ENCODE data around the gene GATD1. TPM values are rescaled to one million over a fixed set of nuclear protein-coding genes. Genes with fewer than 3 reads are reported as not detected.
A peak's percentile ranks its signal among the peaks of the same experiment; 100 is the strongest.

The GATD1 gene
- total and polyA plus RNA-seq, 10 of the 15 experiments (the other 5 are each of a cell fraction or from before 2014, with no cell fraction given), result 1.2 to 92.6 (median 22.3) TPM

- TF ChIP-seq ZBTB33 (IDR thresholded peaks at IDR 0.05), result no peak
Measured at GRCh38 chr11:794766-795633, 17.7 kb upstream of the GATD1 start (continued).

GRCh38 chr11:794013-794765, 16.9 kb upstream of the GATD1 start:
- Histone ChIP-seq H3K4me3 (no peak overlapping the region), H3K4me1 (ENCODE audit: control insufficient read depth, insufficient read depth, low read length) (peaks cover 20% of the 10 kb centered on the region), H3K9me3 (replicated peaks; ENCODE audit: control insufficient read depth, insufficient read depth, low read length) (no peaks in the 10 kb centered on the region), H3K36me3 (ENCODE audit: control insufficient read depth in 2 of 2, insufficient read depth in 2 of 2, low read length in 1 of 2) (peaks cover 0 to 9% of the 10 kb centered on the region in 2 experiments; a peak in 2 of 4 replicates), H3K27me3 (replicated peaks in 1 of 2; ENCODE audit: control insufficient read depth in 2 of 2, insufficient read depth in 2 of 2, low read length in 1 of 2) (no peaks in the 10 kb centered on the region), H3K79me2 (ENCODE audit: control insufficient read depth, insufficient read depth, low read length) (peaks cover 30% of the 10 kb centered on the region), H3K4me2 (ENCODE audit: control insufficient read depth, insufficient read depth) (peak overlapping the region; percentile 77), H4K20me1 (ENCODE audit: control insufficient read depth, insufficient read depth) (no peaks in the 10 kb centered on the region), H3K9ac (ENCODE audit: control insufficient read depth, insufficient read depth, low read length) (no peak overlapping the region), H2AFZ (ENCODE audit: control insufficient read depth, low read depth, low read length) (no peak overlapping the region), H3K27ac (ENCODE audit: control insufficient read depth, insufficient read depth) (no peak overlapping the region)
- POLR2A ChIA-PET, result no interaction called here
- CTCF ChIA-PET, result no interaction called here
- WGBS (ENCODE audit: insufficient coverage, insufficient replicate concordance, low lambda C conversion rate, missing lambda C conversion rate), result 87% methylated on average over 31 of the region's 31 CpGs
- FAIRE-seq, result no peak
- DNase-seq (ENCODE audit: low read depth, low spot score), result no peak
- RAD21 ChIA-PET (ENCODE audit: unreplicated experiment), result interaction anchor here (0.6 kb wide), 1 partner anchor 108 kb away, joined by 3 read pairs; no protein-coding TSS in a partner anchor
- peak; percentile 3 for TF ChIP-seq USF1 (IDR thresholded peaks at IDR 0.05; ENCODE audit: borderline replicate concordance, extremely low read length, insufficient read depth, low read depth, low read length)
- no peak for TF ChIP-seq SMAD1 (IDR thresholded peaks at IDR 0.05; ENCODE audit: low read depth, partially characterized antibody)
- TF ChIP-seq POLR2A (IDR thresholded peaks at IDR 0.05; ENCODE audit: low read depth, low read length), result no peak
- ATAC-seq, result no peak
- SMC1A ChIA-PET (ENCODE audit: uncharacterized antibody, unreplicated experiment), result no interaction called here
- in situ Hi-C loops (cut with MboI), result no loop called here
- BruUV-seq (replicated peaks), result no TSS peak
- intact Hi-C loops (cut with micrococcal nuclease; ENCODE audit: unreplicated experiment), result no loop called here

All from GM12878 (cell line).